HG02884 (cell line): ENCODE measurements around the gene GARIN5B.
"Not testable (repeated sequence)": the region's sequence is repeated elsewhere in the genome, so short reads cannot be mapped to it uniquely, and the experiment has no call there.

ENCODE experiments used
- ATAC-seq: cut with Tn5 transposase; IDR thresholded peaks from one replicate; pipeline ENCODE4 v1.9.1; 2021; ENCODE audit warnings: mild to moderate bottlenecking, moderate library complexity; ENCODE audit not compliant: unreplicated experiment

GARIN5B gene

GRCh38 chr19:55328774-55329318 lies 34.2 kb downstream of the GARIN5B start:
- not testable (repeated sequence) for ATAC-seq

GRCh38 chr19:55325172-55325571 lies 37.9 kb downstream of the GARIN5B start, which contains the start of gene TMEM150B:
TMEM150B (minus strand) TSS chr19:55325341; CDS start chr19:55321036, 4,305 bp downstream.
- ATAC-seq, result no peak

- no peak for ATAC-seq
Observed at GRCh38 chr19:55324662-55325061, 38.4 kb downstream of the GARIN5B start.

- ATAC-seq, result no peak
Observed at GRCh38 chr19:55322204-55322885, 40.7 kb downstream of the GARIN5B start.

GRCh38 chr19:55321466-55322137 lies 41.5 kb downstream of the GARIN5B start:
- no peak for ATAC-seq

- ATAC-seq, result no peak
Observed at GRCh38 chr19:55320844-55321419, 42.1 kb downstream of the GARIN5B start.

- no peak for ATAC-seq
Observed at GRCh38 chr19:55319785-55320184, 43.3 kb downstream of the GARIN5B start.

- ATAC-seq, result no peak
Observed at GRCh38 chr19:55316646-55317045, 46.4 kb downstream of the GARIN5B start.

- ATAC-seq, result no peak
Observed at GRCh38 chr19:55315956-55316525, 47.0 kb downstream of the GARIN5B start.

GRCh38 chr19:55314396-55314795 lies 48.7 kb downstream of the GARIN5B start:
- ATAC-seq, result no peak

- no peak for ATAC-seq
Observed at GRCh38 chr19:55312621-55313512, 50.2 kb downstream of the GARIN5B start.

GRCh38 chr19:55311797-55312196 lies 51.3 kb downstream of the GARIN5B start:
- no peak for ATAC-seq

- ATAC-seq, result no peak
Observed at GRCh38 chr19:55311397-55311796, 51.7 kb downstream of the GARIN5B start.

GRCh38 chr19:55310498-55310897 lies 52.6 kb downstream of the GARIN5B start:
- no peak for ATAC-seq

- no peak for ATAC-seq
Observed at GRCh38 chr19:55309448-55309847, 53.6 kb downstream of the GARIN5B start.

- ATAC-seq, result no peak
Observed at GRCh38 chr19:55308281-55308680, 54.8 kb downstream of the GARIN5B start.

- ATAC-seq, result no peak
Observed at GRCh38 chr19:55306712-55307111, 56.3 kb downstream of the GARIN5B start.

- no peak for ATAC-seq
Observed at GRCh38 chr19:55305983-55306562, 57.0 kb downstream of the GARIN5B start.

GRCh38 chr19:55305491-55305890 lies 57.6 kb downstream of the GARIN5B start:
- no peak for ATAC-seq

GRCh38 chr19:55304980-55305379 lies 58.1 kb downstream of the GARIN5B start:
- ATAC-seq, result no peak
